ENCODE data around the gene ABCD3. TPM values are rescaled to one million over a fixed set of nuclear protein-coding genes. Genes with fewer than 3 reads are reported as not detected.
"Not testable (repeated sequence)": the region's sequence is repeated elsewhere in the genome, so short reads cannot be mapped to it uniquely, and the experiment has no call there.

ABCD3 gene
- total RNA-seq, 1 donor = 35.2 TPM

DNA sequence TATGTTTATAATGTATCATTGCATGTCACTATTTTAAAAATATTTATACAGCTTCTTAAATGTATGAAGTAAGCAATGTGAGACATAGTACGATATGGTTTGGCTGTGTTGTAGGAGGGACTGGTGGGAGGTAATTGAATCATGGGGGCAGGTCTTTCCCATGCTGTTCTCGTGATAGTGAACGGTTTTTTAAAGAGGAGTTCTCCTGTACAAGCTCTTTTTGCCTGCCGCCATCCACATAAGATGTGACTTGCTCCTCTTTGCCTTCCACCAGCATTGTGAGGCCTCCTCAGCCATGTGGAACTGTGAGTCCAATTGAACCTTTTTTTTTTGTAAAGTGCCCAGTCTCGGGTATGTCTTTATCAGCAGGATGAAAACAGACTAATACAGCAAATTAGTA lies 10.3 kb downstream of the ABCD3 start:
- DNase-seq (ENCODE audit: low read depth) = no peak
- no peak overlapping the region for H3K4me3 ChIP-seq (ENCODE audit: low read depth, low read length)
- TF ChIP-seq, protein P1, sequence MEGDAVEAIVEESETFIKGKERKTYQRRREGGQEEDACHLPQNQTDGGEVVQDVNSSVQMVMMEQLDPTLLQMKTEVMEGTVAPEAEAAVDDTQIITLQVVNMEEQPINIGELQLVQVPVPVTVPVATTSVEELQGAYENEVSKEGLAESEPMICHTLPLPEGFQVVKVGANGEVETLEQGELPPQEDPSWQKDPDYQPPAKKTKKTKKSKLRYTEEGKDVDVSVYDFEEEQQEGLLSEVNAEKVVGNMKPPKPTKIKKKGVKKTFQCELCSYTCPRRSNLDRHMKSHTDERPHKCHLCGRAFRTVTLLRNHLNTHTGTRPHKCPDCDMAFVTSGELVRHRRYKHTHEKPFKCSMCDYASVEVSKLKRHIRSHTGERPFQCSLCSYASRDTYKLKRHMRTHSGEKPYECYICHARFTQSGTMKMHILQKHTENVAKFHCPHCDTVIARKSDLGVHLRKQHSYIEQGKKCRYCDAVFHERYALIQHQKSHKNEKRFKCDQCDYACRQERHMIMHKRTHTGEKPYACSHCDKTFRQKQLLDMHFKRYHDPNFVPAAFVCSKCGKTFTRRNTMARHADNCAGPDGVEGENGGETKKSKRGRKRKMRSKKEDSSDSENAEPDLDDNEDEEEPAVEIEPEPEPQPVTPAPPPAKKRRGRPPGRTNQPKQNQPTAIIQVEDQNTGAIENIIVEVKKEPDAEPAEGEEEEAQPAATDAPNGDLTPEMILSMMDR (IDR thresholded peaks at IDR 0.05; ENCODE audit: insufficient read depth, low read length) = no peak

DNA sequence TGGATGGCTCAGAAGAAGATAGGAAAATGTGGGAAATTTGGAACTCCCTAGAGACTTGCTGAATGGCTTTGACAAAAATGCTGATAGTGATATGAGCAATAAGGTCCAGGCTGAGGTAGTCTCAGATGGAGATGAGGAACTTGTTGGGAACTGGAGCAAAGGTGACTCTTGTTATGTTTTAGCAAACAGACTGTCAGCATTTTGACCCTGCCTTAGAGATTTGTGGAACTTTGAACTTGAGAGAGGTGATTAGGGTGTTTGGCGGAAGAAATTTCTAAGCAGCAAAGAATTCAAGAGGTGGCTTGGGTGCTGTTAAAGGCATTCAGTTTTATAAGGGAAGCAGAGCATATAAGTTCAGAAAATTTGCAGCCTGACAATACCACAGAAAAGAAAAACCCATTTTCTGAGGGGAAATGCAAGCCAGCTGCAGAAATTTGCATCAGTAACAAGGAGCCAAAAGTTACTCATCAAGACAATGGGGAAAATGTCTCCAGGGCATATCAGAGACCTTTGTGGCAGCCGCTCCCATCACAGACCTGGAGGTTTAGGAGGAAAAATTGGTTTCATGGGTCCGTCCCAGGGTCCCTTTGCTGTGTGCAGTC lies 10.8 kb downstream of the ABCD3 start:
- H3K4me3 ChIP-seq (ENCODE audit: low read depth, low read length); DNase-seq (ENCODE audit: low read depth): not testable (repeated sequence)

DNA sequence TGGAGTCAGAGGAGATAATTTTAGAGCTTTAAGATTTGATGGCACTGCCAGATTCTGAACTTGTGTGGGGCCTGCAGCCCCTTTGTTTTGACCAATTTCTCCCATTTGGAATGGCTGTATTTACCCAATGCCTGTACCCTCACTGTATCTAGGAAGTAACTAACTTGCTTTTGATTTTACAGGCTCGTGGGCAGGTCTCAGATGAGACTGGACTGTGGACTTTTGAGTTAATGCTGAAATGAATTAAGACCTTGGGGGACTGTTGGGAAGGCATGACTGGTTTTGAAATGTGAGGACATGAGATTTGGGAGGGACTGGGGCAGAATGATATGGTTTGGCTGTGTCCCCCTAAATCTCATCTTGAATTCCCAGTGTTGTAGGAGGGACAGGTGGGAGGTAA lies 11.9 kb downstream of the ABCD3 start:
- H3K4me3 ChIP-seq (ENCODE audit: low read depth, low read length); DNase-seq (ENCODE audit: low read depth): not testable (repeated sequence)

DNA sequence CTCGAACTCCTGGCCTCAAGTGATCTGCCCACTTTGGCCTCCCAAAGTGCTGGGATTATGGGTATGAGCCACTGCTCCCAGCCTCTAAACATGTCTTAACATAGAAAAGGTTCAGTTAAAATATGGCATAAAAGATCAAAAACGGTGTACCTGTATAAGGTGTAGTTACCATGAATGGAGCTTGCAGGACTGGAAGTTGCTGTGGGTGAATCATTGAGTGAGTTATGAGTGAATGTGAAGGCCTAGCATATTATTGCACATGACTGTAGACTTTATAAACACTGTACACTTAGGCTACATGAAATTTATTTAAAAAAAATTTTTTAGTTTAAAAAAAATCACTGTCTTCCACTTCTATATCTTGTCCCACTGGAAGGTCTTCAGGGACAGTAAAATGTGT lies 15.7 kb downstream of the ABCD3 start:
- DNase-seq (ENCODE audit: low read depth) = no peak
- no peak overlapping the region for H3K4me3 ChIP-seq (ENCODE audit: low read depth, low read length)
- TF ChIP-seq, protein P1 (IDR thresholded peaks at IDR 0.05; ENCODE audit: insufficient read depth, low read length) = no peak

DNA sequence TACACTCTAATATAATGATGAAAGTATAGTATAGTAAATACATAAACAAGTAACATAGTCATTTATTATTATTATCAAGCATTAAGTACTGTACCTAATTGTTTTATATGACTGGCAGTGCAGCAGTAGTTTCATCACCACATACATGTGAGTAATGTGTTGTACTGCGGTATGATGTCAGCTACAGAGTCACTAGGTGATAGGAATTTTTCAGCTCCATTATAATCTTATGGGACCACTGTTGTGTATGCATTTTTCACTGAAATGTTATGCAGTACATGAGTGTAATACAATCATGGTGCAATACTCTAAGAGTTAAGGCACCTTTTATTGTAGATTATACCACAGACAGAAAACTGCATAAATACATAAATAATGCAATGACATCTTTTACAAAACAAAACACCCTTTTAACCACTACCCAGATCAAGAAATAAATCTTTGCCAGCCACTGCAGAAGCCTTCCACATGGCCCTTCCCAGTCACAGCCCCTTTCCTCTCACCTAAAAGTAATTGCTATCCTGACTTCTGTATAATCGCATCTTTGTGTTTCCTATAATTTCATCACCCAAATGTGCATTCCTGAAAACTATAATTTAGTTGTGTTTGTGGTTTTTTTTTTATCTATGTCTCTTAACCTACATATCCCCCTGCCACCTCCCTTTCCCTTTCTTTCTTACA lies 16.3 kb downstream of the ABCD3 start:
- TF ChIP-seq, protein P1 (IDR thresholded peaks at IDR 0.05; ENCODE audit: insufficient read depth, low read length) = no peak
- H3K4me3 ChIP-seq (ENCODE audit: low read depth, low read length) = no peak overlapping the region
- DNase-seq (ENCODE audit: low read depth) = peak; percentile 25

DNA sequence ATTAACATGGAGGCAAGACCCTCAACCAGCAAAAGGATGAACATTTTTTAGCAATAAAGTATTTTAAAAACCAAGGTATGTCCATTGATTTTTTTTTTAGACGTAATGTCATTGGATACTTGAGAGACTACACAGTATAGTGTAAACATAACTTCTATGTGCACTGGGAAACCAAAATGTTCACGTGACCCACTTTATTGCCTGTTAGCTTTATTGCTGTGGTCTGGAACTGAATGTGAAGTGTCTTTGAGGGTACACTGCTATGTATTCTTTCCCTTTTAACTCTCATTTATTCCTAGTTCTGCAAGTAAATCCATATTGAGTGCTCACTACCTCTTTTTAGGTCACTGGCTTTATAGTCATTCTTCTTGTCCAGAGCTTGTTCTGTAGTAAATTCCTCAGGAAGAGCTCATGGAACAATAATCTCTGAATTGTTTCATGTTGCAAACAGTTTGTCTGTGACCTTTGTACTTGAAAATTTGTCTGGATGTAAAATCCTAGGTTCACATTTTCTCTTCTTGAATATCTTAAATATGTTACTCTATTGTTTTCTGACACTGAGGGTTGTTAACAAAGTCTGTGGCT lies 20.6 kb downstream of the ABCD3 start:
- H3K4me3 ChIP-seq (ENCODE audit: low read depth, low read length) = no peak overlapping the region
- TF ChIP-seq, protein P1 (IDR thresholded peaks at IDR 0.05; ENCODE audit: insufficient read depth, low read length) = no peak
- no peak for DNase-seq (ENCODE audit: low read depth)

DNA sequence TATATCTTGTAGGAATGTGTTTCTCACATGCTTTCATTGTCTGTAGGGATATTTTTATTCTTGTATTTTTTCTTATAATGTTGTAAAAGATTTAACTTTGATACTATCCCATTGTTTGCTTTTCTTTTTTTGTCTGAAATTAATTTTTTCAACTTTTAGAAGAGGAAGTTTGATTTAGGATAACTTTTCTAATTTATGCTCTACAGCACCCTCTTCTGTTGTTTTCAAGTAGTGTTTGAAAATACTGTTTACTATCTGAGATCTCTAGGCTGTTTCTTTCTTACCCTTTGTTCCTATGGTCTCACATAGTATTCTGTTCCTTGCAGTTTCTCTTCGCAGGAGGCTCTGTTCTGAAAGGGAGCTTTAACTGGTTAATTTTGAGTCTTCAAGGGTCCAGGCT lies 21.9 kb downstream of the ABCD3 start:
- no peak for DNase-seq (ENCODE audit: low read depth)
- TF ChIP-seq, protein P1 (IDR thresholded peaks at IDR 0.05; ENCODE audit: insufficient read depth, low read length) = no peak

DNA sequence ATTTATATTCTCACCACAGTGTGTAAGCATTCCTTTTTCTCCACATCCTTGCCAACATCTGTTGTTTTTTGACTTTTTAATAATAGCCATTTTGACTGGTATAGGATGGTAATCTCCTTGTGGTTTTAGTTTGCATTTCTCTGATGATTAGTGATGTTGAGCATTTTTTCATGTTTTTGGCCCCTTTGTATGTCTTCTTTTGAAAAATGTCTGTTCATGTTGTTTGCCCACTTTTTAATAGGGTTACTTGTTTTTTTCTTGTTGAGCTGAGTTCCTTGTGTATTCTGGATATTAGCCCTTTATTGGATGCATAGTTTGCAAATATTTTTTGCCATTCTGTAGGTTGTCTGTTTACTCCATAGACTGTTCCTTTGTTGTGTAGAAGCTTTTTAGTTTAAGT lies 24.9 kb downstream of the ABCD3 start:
- DNase-seq (ENCODE audit: low read depth); H3K4me3 ChIP-seq (ENCODE audit: low read depth, low read length): not testable (repeated sequence)

More for the DNA sequence above, 21.9 kb downstream of the ABCD3 start:
- no peak overlapping the region for H3K4me3 ChIP-seq (ENCODE audit: low read depth, low read length)

DNA sequence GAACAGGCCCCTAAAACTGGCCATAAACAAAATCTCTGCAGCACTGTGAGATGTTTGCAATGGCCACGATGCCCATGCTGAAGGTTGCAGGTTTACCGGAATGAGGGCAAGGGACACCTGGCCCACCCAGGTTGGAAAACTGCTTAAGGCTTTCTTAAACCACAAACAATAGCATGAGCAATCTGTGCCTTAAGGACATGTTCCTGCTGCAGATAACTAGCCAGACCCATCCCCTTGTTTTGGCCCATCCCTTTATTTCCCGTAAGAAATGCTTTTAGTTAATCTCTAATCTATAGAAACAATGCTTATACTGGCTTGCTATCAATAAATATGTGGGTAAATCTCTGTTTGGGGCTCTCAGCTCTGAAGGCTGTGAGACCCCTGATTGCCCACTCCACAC lies 26.6 kb downstream of the ABCD3 start:
- DNase-seq (ENCODE audit: low read depth) = not testable (repeated sequence)

DNA sequence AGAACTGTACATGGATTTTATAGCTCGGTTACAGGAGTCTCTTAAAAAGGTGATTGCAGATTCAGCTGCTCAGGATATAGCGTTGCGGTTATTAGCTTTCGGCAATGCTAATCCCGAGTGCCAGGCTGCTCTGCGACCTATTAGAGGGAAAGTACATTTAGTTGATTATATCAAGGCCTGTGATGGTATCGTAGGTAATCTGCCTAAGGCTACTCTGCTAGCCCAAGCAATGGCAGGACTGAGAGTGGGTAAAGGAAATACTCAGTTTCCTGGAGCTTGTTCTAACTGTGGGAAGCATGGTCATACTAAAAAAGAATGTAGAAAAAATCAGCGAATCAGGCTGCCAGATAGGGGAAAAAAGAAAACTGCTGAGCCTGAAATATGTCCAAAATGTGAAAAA lies 27.5 kb downstream of the ABCD3 start:
- H3K4me3 ChIP-seq (ENCODE audit: low read depth, low read length) = not testable (repeated sequence)

More for the DNA sequence above, 26.6 kb downstream of the ABCD3 start:
- not testable (repeated sequence) for H3K4me3 ChIP-seq (ENCODE audit: low read depth, low read length)

DNA sequence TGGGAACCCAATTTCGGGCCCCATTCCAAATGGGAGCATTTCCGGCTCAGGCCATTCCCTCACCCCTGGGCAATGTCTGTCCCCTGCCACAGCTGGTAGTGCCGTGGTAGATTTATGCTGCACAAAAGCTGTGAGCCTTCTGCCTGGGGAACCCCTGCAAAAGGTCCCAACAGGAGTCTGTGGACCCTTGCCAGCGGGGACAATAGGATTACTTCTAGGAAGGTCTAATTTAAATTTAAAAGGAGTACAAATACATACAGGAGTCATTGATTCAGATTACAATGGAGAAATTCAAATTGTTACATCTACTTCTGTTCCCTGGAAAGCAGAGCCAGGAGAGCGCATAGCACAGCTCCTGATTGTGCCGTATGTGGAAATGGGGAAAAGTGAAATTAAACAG lies 28.0 kb downstream of the ABCD3 start:
- not testable (repeated sequence) for DNase-seq (ENCODE audit: low read depth); H3K4me3 ChIP-seq (ENCODE audit: low read depth, low read length)

More for the DNA sequence above, 27.5 kb downstream of the ABCD3 start:
- DNase-seq (ENCODE audit: low read depth) = not testable (repeated sequence)

DNA sequence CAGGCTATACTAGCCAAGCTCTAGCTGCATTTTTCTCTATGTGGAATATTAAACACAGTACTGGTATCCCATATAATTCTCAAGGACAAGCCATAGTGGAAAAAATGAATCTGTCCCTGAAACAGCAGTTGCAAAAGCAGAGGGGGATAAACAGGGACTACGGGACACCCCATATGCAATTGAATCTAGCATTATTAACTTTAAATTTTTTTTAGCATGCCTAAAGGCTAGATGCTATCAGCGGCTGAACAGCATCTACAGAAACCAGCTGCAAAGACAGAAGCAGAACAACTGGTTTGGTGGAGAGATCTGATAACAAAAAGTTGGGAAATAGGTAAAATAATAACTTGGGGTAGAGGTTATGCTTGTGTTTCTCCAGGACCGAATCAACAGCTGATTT lies 30.6 kb downstream of the ABCD3 start:
- not testable (repeated sequence) for DNase-seq (ENCODE audit: low read depth); H3K4me3 ChIP-seq (ENCODE audit: low read depth, low read length)

Data from fibroblast of the aortic adventitia (primary cell).